ENCODE results near the gene GCAT. TPM values are rescaled to one million over a fixed set of nuclear protein-coding genes. Genes with fewer than 3 reads are reported as not detected.

GCAT gene
- total RNA-seq, 2 experiments from 2014 or later, result 9.8 to 10.1 TPM

GRCh38 chr22:37822079-37822833, 14.5 kb downstream of the GCAT start:
- Mint-ChIP-seq H3K4me3 (no peak overlapping the region), H3K36me3 (no peaks in the 10 kb centered on the region), H3K27ac (no peak overlapping the region), H3K4me1 (peaks cover 17% of the 10 kb centered on the region), H3K27me3 (peaks cover 32% of the 10 kb centered on the region), H3K9me3 (no peaks in the 10 kb centered on the region)
- POLR2A ChIA-PET, result interaction anchor here (1.0 to 1.1 kb wide), 2 partner anchors 14 to 22 kb away, joined by 3 to 4 read pairs; partner anchors contain the start of genes ANKRD54 and GCAT
- DNase-seq, result no peak
- no peak for ATAC-seq (ENCODE audit: low read depth)

GRCh38 chr22:37823134-37823985, 15.6 kb downstream of the GCAT start, which contains the start of gene GALR3:
Gene GALR3, plus strand, starts transcription at chr22:37823382. Its CDS starts 25 bp downstream, at chr22:37823407.
- DNase-seq (no peak), ATAC-seq (ENCODE audit: low read depth) (no peak)
- Mint-ChIP-seq H3K9me3 (no peaks in the 10 kb centered on the region), H3K36me3 (peaks cover 4% of the 10 kb centered on the region), H3K27me3 (peaks cover 32% of the 10 kb centered on the region), H3K4me1 (peaks cover 14% of the 10 kb centered on the region), H3K4me3 (peak within 1 kb of the TSS; percentile 79), H3K27ac (no peak within 1 kb of the TSS)
- POLR2A ChIA-PET, result interaction anchor here (1.1 to 1.5 kb wide), 3 partner anchors 16 to 25 kb away, joined by 3 to 4 read pairs (median 3); partner anchors contain the start of genes ANKRD54, EIF3L and GCAT

GRCh38 chr22:37824674-37825641, 17.2 kb downstream of the GCAT start:
- Mint-ChIP-seq H3K4me3 (peak overlapping the region; percentile 77), H3K9me3 (no peaks in the 10 kb centered on the region), H3K36me3 (peaks cover 8% of the 10 kb centered on the region), H3K27me3 (peaks cover 23% of the 10 kb centered on the region), H3K4me1 (peaks cover 9% of the 10 kb centered on the region), H3K27ac (peak overlapping the region; percentile 79)
- POLR2A ChIA-PET, result interaction anchor here (0.5 to 1.5 kb wide), 6 partner anchors 17 to 157 kb away, joined by 3 to 5 read pairs (median 3); partner anchors contain the start of genes ANKRD54, EIF3L and GCAT
- peak; percentile 66 for DNase-seq
- peak; percentile 79 for ATAC-seq (ENCODE audit: low read depth)

- ATAC-seq (ENCODE audit: low read depth) (no peak), DNase-seq (no peak)
- POLR2A ChIA-PET, result no interaction called here
- H3K36me3 Mint-ChIP-seq, result peaks cover 8% of the 10 kb centered on the region
- no peak overlapping the region for H3K4me3 Mint-ChIP-seq
- no peak overlapping the region for H3K27ac Mint-ChIP-seq
- H3K27me3 Mint-ChIP-seq, result peaks cover 6% of the 10 kb centered on the region
- H3K9me3 Mint-ChIP-seq, result no peaks in the 10 kb centered on the region
- H3K4me1 Mint-ChIP-seq, result peaks cover 12% of the 10 kb centered on the region
These were observed 19.3 kb downstream of the GCAT start for GRCh38 chr22:37827056-37827455.

GRCh38 chr22:37830093-37830842, 22.5 kb downstream of the GCAT start:
- Mint-ChIP-seq H3K9me3 (no peaks in the 10 kb centered on the region), H3K36me3 (peaks cover 13% of the 10 kb centered on the region), H3K27me3 (no peaks in the 10 kb centered on the region), H3K4me3 (no peak overlapping the region), H3K27ac (no peak overlapping the region), H3K4me1 (peaks cover 8% of the 10 kb centered on the region)
- no peak for DNase-seq
- POLR2A ChIA-PET, result interaction anchor here (0.6 to 1.0 kb wide), 2 partner anchors 20 to 32 kb away, joined by 3 to 4 read pairs; no protein-coding TSS in a partner anchor
- no peak for ATAC-seq (ENCODE audit: low read depth)

- POLR2A ChIA-PET, result no interaction called here
- no peak for DNase-seq
- Mint-ChIP-seq H3K4me1 (peaks cover 5% of the 10 kb centered on the region), H3K36me3 (peaks cover 13% of the 10 kb centered on the region), H3K27me3 (no peaks in the 10 kb centered on the region), H3K27ac (no peak overlapping the region), H3K9me3 (no peaks in the 10 kb centered on the region), H3K4me3 (no peak overlapping the region)
- ATAC-seq (ENCODE audit: low read depth), result no peak
These were observed 23.7 kb downstream of the GCAT start for GRCh38 chr22:37831472-37831871.

- POLR2A ChIA-PET, result no interaction called here
- peaks cover 13% of the 10 kb centered on the region for H3K36me3 Mint-ChIP-seq
These were observed 24.5 kb downstream of the GCAT start for GRCh38 chr22:37832022-37832857.

GRCh38 chr22:37842015-37842793, 34.5 kb downstream of the GCAT start:
- Mint-ChIP-seq H3K4me3 (peak overlapping the region; percentile 90), H3K36me3 (peaks cover 11% of the 10 kb centered on the region), H3K4me1 (peaks cover 11% of the 10 kb centered on the region), H3K27ac (no peak overlapping the region), H3K9me3 (no peaks in the 10 kb centered on the region), H3K27me3 (no peaks in the 10 kb centered on the region)
- POLR2A ChIA-PET, result no interaction called here
- ATAC-seq (ENCODE audit: low read depth) (no peak), DNase-seq (no peak)

More at GRCh38 chr22:37832022-37832857, 24.5 kb downstream of the GCAT start:
- Mint-ChIP-seq H3K27me3 (no peaks in the 10 kb centered on the region), H3K9me3 (no peaks in the 10 kb centered on the region), H3K27ac (no peak overlapping the region), H3K4me3 (no peak overlapping the region), H3K4me1 (peaks cover 5% of the 10 kb centered on the region)
- ATAC-seq (ENCODE audit: low read depth), result no peak
- DNase-seq, result no peak

GRCh38 chr22:37843741-37844089, 36.0 kb downstream of the GCAT start:
- peaks cover 12% of the 10 kb centered on the region for H3K36me3 Mint-ChIP-seq
- peak overlapping the region; percentile 90 for H3K4me3 Mint-ChIP-seq
- H3K9me3 Mint-ChIP-seq, result no peaks in the 10 kb centered on the region
- H3K4me1 Mint-ChIP-seq, result peaks cover 20% of the 10 kb centered on the region
- H3K27me3 Mint-ChIP-seq, result no peaks in the 10 kb centered on the region
- POLR2A ChIA-PET, result interaction anchor here (1.0 to 1.9 kb wide), 14 partner anchors 9 to 838 kb away, joined by 3 to 9 read pairs (median 4); partner anchors contain the start of genes C22orf23, GCAT, GGA1 and POLR2F
- peak overlapping the region; percentile 83 for H3K27ac Mint-ChIP-seq
- ATAC-seq (ENCODE audit: low read depth) (peak; percentile 43), DNase-seq (no peak)

- ATAC-seq (ENCODE audit: low read depth) (no peak), DNase-seq (no peak)
- Mint-ChIP-seq H3K9me3 (no peaks in the 10 kb centered on the region), H3K27me3 (no peaks in the 10 kb centered on the region), H3K36me3 (peaks cover 6% of the 10 kb centered on the region), H3K4me1 (peaks cover 22% of the 10 kb centered on the region), H3K4me3 (peak overlapping the region; percentile 84), H3K27ac (peak overlapping the region; percentile 82)
- POLR2A ChIA-PET, result interaction anchor here (0.7 to 1.9 kb wide), 14 partner anchors 8 to 837 kb away, joined by 3 to 9 read pairs (median 4); partner anchors contain the start of genes C22orf23, GALR3, GCAT and MICALL1
These were observed 37.2 kb downstream of the GCAT start for GRCh38 chr22:37844904-37845329.

GRCh38 chr22:37846433-37846832, 38.7 kb downstream of the GCAT start:
- H3K9me3 Mint-ChIP-seq, result no peaks in the 10 kb centered on the region
- H3K36me3 Mint-ChIP-seq, result peaks cover 13% of the 10 kb centered on the region
- DNase-seq (no peak), ATAC-seq (ENCODE audit: low read depth) (no peak)
- H3K4me3 Mint-ChIP-seq, result peak overlapping the region; percentile 25
- POLR2A ChIA-PET, result no interaction called here
- peaks cover 28% of the 10 kb centered on the region for H3K4me1 Mint-ChIP-seq
- no peak overlapping the region for H3K27ac Mint-ChIP-seq
- H3K27me3 Mint-ChIP-seq, result no peaks in the 10 kb centered on the region

All from activated naive CD8-positive, alpha-beta T cell treated with anti-CD3 and anti-CD28 coated beads, Interleukin-2, amount 10 ng/mL, durations not matched to agents 7 days and 5 days (primary cell).